GM19240 (cell line): ENCODE results near the gene GFOD2.

ENCODE experiments used
- DNase-seq: peaks from one replicate; pipeline ENCODE4 v3.0.0; 2011; ENCODE audit warnings: low spot score; ENCODE audit not compliant: insufficient read length

GFOD2 gene

DNA sequence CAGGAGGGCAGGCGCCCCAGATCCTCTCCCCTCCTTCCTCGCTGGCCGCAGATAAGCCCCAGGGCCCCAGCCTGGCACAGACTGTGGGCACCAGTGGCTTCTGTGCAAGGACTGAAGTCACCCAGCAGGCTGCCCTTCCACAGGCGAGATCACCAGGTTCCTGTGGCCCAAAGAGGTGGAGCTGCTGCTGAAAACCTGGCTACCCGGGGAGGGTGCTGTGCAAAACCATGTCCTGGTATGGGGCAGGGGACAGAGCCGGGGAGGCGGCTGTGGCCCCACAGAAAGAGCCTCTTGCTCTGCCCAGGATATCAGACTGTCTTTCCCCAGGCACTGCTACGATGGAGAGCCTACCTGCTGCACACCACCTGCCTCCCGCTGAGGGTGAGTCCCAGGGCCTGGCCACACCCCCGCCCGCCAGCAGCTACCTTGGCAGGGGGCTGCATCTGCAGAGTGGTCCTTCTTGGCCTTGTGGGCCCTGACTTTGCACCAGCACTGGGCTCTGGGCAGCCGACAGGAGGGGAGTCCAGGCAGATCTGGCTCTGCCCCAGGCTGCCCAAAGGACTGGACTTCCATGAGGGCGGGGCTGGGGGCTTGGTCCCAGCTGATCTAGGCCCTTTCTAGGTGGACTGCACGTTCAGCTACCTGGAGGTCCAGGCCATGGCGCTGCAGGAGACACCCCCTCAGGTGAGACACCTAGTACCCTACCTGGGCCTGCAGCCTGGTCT, 73.6 kb downstream of the GFOD2 start:
- DNase-seq, result no peak

DNA sequence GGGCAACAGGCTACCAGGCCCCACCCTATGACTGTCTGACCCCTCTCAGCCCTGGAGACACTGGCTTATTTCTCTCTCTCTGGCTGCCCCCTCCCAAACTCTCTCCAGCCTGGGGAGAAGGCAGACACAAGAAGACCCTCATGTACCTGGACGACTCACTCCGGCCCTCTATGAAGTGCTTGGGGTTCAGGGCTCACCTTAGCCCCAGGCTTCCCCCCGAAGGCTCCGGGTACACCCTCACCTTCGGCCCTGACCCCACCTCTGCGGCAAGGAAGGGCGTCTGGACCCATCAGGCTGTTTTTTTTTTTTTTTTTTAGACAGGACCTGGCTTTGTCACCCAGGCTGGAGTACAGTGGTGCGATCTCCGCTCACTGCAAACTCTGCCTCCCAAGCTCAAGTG, 75.1 kb downstream of the GFOD2 start:
- no peak for DNase-seq

DNA sequence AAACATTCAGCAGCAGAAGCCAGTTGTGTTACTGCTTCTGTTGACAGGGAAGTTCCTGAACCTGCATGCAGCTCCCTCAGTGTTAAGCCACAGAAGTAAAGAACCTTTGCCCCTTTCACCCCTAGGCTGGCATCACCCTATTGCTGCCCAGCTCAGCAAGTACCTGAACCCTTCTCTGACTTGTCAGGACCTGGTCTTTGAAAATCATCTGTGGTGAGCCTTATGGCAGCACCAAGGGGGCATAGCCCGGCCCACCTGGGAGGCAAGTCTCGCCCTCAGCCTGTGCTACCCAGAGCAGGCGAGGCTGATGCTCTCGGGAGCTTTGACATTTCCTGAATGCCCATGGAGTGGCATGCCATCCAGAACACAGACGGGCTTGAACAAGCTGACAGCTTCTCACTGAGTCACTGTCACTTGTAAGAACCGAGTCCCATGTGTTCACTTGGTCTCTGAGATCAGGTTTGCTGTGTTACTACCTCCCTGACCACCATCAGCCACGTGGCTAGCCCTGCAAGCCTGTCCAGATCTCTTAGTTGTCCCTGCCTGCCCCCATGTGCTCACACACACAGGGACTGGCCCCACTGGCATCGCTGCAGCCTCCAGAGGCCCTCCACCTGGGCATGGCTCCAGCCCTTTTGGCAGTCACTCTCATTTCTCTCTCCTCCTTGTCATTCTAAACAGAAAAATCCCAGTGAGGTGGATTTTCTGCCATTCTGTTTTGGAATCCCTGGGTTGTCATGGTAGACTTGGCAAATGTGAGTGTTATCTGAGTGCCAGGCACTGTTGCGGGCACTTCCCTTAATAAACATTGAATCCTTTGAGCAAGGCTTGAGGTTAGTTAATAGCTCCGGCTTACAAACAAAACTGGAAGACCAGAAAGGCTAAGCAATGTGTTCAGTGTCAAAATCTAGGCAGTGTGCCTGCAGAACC, 77.1 kb downstream of the GFOD2 start:
- no peak for DNase-seq

DNA sequence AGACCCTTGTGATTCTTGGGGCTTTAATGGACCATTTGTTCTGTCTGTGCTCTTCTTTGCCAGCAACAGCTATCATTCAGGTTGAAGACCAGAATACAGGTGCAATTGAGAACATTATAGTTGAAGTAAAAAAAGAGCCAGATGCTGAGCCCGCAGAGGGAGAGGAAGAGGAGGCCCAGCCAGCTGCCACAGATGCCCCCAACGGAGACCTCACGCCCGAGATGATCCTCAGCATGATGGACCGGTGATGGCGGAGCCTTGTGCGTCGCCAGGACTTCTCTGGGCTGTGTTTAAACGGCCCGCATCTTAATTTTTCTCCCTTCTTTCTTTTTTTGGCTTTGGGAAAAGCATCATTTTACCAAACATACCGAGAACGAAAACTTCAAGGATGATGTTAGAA, 81.5 kb downstream of the GFOD2 start:
- no peak for DNase-seq

DNA sequence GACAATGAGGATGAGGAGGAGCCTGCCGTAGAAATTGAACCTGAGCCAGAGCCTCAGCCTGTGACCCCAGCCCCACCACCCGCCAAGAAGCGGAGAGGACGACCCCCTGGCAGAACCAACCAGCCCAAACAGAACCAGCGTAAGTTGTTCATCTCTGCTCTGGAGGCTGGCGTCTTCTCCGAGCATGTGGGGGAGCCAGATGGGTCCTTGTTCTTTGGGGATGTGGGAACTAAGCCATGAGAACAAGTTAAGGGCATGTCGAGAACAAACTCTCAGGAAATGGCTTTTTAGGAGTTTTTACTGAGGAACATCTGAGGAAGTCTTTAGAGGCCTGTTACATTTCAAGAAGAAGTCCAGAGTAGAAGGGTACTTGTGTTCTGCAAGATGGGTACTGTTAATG, 82.4 kb downstream of the GFOD2 start:
- DNase-seq, result no peak

DNA sequence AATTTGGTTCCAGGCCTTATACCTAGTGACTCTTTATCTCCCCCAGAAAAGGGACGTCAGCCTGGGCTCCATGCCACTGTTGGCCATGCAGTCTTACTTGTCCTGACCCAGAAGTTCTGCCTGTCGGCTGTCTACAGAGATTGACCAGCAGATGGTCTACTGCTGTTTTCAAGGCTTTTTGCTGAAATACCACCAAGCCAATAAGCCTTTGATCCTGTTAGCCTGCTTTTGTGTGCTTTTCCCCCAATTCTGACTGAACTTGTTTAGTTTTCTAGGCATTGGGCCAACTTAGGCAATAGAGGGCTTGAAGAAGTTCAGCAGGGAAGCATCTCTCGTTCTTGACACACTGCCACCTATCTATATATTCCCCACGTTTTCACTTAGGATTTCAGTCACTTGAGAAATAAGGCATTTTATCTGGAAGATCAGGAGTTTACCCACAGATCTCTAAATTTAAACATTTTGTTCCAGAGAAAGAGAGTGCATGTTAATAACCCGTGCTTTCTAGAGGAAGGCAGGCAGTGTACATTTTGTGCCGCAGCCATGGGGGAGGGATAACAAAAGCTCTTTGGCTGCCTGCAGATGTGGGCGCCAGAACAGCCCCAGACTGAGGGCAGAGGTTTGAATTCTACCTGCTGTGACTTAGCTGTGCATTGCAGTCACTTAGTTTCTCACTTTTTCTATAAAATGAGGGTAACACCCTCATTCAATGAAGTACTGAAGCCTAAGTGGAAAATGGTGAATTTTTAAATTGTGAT, 86.5 kb downstream of the GFOD2 start:
- DNase-seq, result no peak

DNA sequence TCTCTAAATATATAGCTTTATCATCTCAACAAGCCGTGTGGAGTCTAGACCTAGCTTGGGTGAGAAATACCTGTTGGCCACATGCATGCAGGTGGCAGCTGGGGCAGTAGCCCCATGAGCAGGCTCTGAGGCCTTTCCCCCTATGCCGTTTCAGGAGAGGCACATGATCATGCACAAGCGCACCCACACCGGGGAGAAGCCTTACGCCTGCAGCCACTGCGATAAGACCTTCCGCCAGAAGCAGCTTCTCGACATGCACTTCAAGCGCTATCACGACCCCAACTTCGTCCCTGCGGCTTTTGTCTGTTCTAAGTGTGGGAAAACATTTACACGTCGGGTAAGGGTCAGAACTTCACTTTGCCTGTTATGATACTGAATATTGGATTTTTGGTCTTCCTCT, 90.9 kb downstream of the GFOD2 start:
- DNase-seq, result no peak
